HL-60 (cell line): ENCODE measurements around the gene SMIM1.
A peak's percentile ranks its signal among the peaks of the same experiment; 100 is the strongest.

ENCODE experiments used
- DNase-seq, 2 experiments: peaks; one replicate each; pipeline ENCODE4 v3.0.0-alpha.2; 2010 to 2020; ENCODE audit warnings: low read depth in 1 of 2, low spot score in 1 of 2
- H3K27ac ChIP-seq: fragments of 250-450 bp; sonication (Bioruptor Pico); replicated peaks from 2 replicates; pipeline ENCODE4 v1.5.1; 2020; ENCODE audit warnings: mild to moderate bottlenecking, moderate library complexity
- H3K27me3 ChIP-seq: fragments of 250-450 bp; sonication (Bioruptor Pico); 2 replicates; pipeline ENCODE4 v1.5.1; 2021; ENCODE audit warnings: mild to moderate bottlenecking, moderate library complexity; ENCODE audit not compliant: insufficient read depth, poor library complexity, severe bottlenecking
- H3K4me3 ChIP-seq: replicated peaks from 2 replicates; pipeline ENCODE4 v1.5.1; 2011; ENCODE audit warnings: mild to moderate bottlenecking, control low read depth, low read length; ENCODE audit not compliant: insufficient read depth
- GABPA ChIP-seq: IDR thresholded peaks from 2 replicates; pipeline ENCODE4 v1.6.1; 2012; ENCODE audit warnings: low read depth
- POLR2AphosphoS5 ChIP-seq: IDR thresholded peaks from 2 replicates; pipeline ENCODE4 v1.6.1; 2012; ENCODE audit warnings: low read depth
- SPI1 ChIP-seq: IDR thresholded peaks from 2 replicates; pipeline ENCODE4 v1.6.1; 2012; ENCODE audit warnings: low read depth, mild to moderate bottlenecking, borderline replicate concordance
- TF ChIP-seq, protein P1 (sequence below): IDR thresholded peaks from 2 replicates; pipeline ENCODE4 v1.6.1; 2012; ENCODE audit warnings: low read depth; ENCODE audit not compliant: insufficient replicate concordance
- TF ChIP-seq, protein P2 (sequence below): IDR thresholded peaks from one replicate; pipeline ENCODE4 v1.5.1; 2011; ENCODE audit warnings: low read length, control low read depth, inconsistent platforms; ENCODE audit not compliant: insufficient read depth

SMIM1 gene

DNA sequence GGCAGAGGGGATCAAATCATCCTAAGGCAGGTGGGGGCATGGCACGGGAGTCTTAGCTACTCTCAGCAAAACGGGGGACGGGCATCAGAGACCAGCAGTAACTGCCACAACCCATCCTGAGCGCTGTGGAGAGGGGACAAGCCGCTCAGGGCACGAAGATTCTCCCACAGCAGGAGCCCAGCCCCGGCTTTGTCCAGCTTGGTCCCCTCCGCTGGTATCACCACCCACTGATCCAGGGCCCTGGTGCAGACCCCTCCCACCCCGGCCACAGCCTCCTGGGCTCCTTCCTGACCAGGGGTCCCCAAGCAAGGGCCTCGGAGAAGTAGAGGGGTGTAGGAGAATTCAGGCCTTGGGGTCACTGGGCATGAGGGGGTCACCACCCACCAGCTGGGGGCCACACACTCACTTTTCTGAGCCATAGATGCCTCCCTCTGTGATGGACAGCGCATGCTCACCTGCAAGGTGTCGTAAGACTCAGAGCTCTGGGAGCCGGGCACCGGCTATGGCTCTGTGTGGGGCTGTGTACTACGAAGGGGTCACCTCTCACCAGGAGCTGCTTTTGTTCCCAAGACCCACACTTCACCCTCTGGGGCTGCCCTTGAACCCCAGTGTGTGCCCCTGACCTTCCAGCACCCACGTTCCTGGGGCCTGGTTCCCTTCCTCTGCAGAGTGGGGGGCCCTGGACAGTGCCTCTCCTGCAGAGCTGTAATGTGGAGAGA lies 2.3 kb upstream of the SMIM1 start:
- no peak for DNase-seq
- no peak overlapping the region for H3K4me3 ChIP-seq
- TF ChIP-seq, protein P1, sequence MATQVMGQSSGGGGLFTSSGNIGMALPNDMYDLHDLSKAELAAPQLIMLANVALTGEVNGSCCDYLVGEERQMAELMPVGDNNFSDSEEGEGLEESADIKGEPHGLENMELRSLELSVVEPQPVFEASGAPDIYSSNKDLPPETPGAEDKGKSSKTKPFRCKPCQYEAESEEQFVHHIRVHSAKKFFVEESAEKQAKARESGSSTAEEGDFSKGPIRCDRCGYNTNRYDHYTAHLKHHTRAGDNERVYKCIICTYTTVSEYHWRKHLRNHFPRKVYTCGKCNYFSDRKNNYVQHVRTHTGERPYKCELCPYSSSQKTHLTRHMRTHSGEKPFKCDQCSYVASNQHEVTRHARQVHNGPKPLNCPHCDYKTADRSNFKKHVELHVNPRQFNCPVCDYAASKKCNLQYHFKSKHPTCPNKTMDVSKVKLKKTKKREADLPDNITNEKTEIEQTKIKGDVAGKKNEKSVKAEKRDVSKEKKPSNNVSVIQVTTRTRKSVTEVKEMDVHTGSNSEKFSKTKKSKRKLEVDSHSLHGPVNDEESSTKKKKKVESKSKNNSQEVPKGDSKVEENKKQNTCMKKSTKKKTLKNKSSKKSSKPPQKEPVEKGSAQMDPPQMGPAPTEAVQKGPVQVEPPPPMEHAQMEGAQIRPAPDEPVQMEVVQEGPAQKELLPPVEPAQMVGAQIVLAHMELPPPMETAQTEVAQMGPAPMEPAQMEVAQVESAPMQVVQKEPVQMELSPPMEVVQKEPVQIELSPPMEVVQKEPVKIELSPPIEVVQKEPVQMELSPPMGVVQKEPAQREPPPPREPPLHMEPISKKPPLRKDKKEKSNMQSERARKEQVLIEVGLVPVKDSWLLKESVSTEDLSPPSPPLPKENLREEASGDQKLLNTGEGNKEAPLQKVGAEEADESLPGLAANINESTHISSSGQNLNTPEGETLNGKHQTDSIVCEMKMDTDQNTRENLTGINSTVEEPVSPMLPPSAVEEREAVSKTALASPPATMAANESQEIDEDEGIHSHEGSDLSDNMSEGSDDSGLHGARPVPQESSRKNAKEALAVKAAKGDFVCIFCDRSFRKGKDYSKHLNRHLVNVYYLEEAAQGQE = no peak
- TF ChIP-seq POLR2AphosphoS5 = no peak
- TF ChIP-seq, protein P2, sequence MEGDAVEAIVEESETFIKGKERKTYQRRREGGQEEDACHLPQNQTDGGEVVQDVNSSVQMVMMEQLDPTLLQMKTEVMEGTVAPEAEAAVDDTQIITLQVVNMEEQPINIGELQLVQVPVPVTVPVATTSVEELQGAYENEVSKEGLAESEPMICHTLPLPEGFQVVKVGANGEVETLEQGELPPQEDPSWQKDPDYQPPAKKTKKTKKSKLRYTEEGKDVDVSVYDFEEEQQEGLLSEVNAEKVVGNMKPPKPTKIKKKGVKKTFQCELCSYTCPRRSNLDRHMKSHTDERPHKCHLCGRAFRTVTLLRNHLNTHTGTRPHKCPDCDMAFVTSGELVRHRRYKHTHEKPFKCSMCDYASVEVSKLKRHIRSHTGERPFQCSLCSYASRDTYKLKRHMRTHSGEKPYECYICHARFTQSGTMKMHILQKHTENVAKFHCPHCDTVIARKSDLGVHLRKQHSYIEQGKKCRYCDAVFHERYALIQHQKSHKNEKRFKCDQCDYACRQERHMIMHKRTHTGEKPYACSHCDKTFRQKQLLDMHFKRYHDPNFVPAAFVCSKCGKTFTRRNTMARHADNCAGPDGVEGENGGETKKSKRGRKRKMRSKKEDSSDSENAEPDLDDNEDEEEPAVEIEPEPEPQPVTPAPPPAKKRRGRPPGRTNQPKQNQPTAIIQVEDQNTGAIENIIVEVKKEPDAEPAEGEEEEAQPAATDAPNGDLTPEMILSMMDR = no peak
- TF ChIP-seq SPI1 = no peak
- TF ChIP-seq GABPA = no peak
- H3K27ac ChIP-seq = no peak overlapping the region
- H3K27me3 ChIP-seq = peaks cover 6% of the 10 kb centered on the region

DNA sequence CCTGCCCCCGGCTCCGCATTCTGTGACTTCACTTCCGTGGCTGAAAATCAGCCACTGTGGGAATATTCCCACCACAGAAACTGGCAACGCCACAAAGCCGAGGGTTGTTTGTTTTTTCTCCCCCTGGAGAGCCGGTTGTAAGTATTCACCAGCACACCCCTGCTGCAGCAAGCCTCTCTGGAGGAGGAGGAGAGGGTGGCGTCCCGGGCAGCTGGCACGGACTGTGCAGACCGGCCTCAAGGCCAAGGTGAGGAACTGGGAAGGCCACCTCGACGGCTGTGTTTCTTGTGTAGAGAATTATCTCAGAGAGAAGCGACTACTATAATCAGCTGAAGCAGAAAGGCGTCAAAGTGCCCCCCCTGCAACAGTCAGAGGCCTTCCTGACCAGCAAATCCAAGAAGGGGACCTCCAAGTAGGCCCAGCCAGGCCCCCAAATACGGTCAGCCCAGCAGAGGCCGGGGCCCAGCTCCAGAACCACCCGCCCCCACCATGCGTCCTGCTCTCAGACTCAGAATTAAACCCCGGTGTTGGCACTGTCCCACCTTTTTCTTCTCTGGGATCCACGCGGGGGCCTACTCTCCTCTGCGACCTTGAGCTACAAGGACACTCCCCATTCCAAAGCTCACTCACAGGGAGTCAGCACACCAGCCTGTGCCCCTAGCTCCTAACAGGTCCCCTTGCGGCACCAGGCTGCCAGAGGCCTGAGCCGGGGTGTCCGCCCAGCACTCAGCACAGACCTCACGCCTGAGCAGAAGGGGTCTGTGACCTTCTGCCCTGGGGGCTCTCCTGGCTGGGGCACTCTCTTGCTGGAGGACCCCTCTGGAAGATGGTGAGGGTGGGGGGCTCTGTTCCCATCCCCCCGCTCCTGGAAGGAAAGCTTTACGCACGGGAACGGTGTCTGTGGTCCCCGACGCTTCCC lies 1.2 kb upstream of the SMIM1 start:
- H3K27me3 ChIP-seq = peaks cover 6% of the 10 kb centered on the region
- DNase-seq = no peak
- TF ChIP-seq GABPA (no peak), POLR2AphosphoS5 (no peak), SPI1 (no peak)
- TF ChIP-seq, protein P1 = no peak
- TF ChIP-seq, protein P2 = no peak
- H3K27ac ChIP-seq = no peak overlapping the region
- no peak overlapping the region for H3K4me3 ChIP-seq

DNA sequence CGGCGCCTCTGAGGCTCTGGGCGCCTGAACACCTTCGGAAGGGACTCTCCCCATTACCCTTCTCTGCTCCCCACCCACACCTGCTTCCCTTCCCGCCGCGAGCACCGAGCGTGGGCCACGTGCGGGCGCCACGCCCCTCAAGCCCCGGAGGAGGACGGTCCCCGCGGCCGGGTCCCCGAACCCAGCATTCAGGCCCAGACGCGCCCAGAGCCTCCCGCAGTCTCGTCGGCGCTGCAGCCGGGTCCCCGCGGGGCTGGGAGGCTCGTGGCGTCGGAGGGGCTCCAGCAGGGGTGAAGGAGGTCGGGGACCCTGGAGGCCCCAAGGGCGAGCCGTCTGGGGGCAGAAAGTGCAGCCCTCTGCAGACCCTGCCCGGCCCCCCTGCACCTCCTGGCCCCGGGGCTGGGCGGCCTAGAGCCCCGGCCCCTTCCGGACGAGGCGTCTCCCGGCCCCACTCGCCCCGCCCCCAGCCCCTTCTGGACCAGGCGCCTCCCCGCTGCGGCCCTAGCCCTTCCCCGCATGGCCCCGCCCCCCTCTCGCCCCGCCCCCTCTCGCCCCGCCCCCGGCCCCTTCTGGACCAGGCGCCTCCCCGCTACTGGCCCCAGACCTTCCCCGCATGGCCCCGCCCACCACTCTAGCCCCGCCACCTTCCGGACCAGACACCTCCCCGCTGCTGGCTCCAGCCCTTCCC lies 378 bp upstream of the SMIM1 start:
- Histone ChIP-seq H3K4me3 (peak overlapping the region; percentile 24), H3K27me3 (peaks cover 6% of the 10 kb centered on the region), H3K27ac (no peak overlapping the region)
- peak; percentile 64 to 85 for DNase-seq
- TF ChIP-seq, protein P1 = no peak
- no peak for TF ChIP-seq POLR2AphosphoS5
- no peak for TF ChIP-seq GABPA
- TF ChIP-seq, protein P2 = no peak
- TF ChIP-seq SPI1 = no peak
